Activated CD4-positive, alpha-beta T cell treated with anti-CD3 and anti-CD28 coated beads, Interleukin-2, amount 50 U/mL, for 4 hours (primary cell): Measurements from ENCODE around the gene FHL3.
A peak's percentile ranks its signal among the peaks of the same experiment; 100 is the strongest.
"Not testable (repeated sequence)": the region's sequence is repeated elsewhere in the genome, so short reads cannot be mapped to it uniquely, and the experiment has no call there.

ENCODE experiments used
- DNase-seq, 2 experiments: peaks; one replicate each; pipeline ENCODE4 v3.0.0-alpha.2; 2020

FHL3 gene

GRCh38 chr1:38034871-38035270, 29.6 kb upstream of the FHL3 start:
- DNase-seq: no peak

- not testable (repeated sequence) for DNase-seq
Measured at GRCh38 chr1:38032992-38033391, 27.7 kb upstream of the FHL3 start.

- DNase-seq: no peak
Measured at GRCh38 chr1:38031513-38031866, 26.2 kb upstream of the FHL3 start.

GRCh38 chr1:38030596-38031512, 25.5 kb upstream of the FHL3 start:
- no peak for DNase-seq

DNA sequence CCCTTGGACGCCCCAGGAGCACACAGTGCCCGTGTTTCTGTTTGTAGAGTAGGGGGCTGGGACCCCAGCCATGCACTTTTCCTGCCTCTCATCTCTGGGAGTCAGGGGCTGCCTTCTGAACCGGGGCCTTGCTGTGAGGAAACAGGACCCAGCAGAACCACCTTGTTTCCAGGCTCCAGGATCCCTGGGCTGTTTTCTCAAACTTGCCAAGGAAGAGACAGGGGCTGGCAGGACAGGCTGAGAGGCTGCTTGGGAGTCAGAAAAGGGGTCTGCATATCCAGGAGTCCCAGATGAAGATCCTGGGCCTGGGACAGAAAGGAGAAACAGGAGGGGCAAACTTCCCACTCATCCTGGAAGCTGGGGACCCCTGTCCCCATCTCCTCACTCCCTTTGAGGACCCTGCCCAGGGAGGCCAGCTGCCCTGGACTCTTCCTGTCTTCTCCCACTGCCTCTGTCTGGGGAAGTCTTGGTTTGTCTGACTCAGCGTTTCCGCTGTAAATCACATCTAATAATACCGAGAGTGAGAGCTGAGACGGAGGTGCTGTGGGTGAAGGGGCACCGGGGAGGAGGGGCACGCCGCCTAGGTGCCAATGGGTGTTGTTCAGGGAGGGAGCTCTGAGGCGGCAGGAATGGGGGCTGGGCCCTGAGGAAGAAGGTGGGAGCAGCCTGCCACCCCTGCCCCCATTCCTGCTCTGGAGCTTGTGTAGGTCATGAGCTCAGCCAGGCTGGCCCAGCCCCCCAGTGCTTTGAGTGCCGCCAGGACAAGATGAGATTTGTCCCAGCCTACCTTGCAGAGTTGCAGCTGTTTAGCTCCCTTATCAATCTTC, 24.6 kb upstream of the FHL3 start:
- peak; percentile 43 to 45 for DNase-seq

GRCh38 chr1:38029081-38029681, 23.9 kb upstream of the FHL3 start:
- DNase-seq: no peak

GRCh38 chr1:38028671-38029070, 23.4 kb upstream of the FHL3 start:
- no peak for DNase-seq

DNA sequence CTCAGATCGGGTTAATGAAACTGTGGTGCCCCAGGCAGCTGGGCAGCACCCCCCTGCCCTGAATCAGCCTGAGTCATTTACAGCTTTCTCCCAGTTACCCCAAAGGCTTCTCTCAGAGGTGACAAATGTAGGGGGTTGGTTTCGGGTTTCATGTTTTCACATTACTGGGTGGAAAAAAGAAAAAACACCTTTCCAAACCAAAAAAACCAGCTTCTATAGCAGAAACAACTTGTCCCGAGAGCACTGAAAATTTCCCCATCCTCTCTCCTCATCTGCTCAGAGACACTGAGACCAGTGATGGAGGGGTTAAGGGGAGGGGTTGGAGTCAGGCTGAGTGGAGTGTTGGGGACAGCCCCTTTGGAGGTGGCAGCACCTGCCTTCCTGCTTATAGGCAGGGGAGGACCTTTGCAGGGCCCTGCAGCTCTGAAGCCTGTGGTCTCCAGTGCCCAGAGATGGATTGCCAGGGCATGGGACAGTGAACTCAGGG, 22.8 kb upstream of the FHL3 start:
- no peak for DNase-seq

DNA sequence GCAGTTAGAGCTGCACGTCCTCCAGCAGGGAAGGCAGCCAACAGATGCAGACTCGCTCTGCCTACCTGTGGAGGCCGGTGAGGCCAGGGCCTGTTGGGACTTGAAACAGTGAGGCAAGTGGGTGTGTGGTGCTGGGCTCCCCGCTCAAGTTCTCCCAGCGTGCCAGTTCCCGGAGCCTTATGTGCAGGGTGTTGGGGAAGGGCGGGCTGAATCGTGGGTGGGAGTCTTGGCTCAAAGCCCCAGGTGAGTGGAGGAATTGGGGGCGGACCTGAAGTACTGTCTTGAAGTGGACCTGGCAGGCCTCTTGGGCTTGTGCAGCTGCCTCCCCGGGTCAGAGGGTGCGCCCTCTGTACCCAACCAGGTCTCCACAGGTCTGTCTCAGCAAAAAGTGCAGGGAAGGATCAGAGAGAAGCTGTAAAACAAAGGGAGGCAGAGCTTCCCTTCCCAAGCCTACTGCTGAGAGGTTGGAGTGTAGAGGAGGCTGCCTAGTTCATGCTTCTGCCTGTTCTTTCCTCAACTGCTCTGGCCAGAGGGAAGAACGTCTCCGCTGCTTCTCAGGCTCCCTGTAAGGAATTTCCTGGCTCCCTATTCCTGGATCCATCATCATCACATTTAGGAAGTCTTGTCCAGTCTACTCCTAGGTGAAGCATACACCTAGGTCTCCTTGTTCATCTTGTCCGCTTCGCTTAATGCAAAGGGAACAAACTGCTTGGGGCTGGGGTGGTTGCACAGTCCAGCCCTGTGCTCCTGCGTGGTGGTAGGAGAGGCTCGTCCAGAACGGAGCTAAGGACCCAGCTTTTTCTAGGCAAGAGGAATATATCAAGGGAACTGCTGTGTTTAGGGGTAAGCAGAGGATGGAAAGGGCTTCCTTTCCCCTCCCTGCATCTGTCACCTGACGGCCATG, 22.1 kb upstream of the FHL3 start:
- no peak for DNase-seq

GRCh38 chr1:38026592-38027200, 21.4 kb upstream of the FHL3 start:
- no peak for DNase-seq

DNA sequence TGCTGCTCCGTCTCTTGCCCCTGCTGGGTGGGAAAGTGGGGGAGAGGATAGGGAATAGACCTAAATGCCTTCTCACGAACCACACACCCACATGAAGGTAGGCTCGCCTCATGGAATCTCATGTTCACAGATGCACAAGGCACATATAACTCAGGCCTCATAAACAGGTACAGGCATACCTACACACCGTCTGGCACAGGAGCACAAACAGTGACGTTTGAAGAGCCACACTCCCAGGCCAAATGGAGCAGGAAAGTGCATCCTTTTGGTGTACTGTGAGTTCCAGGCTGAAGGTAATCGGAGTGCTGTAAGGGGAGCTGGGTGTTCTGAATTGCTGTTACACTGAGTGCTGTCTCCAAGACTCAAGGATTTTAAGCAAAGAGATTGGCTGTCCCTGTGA, 20.4 kb upstream of the FHL3 start:
- no peak for DNase-seq

- DNase-seq: no peak
Measured at GRCh38 chr1:38025233-38025632, 19.9 kb upstream of the FHL3 start.

DNA sequence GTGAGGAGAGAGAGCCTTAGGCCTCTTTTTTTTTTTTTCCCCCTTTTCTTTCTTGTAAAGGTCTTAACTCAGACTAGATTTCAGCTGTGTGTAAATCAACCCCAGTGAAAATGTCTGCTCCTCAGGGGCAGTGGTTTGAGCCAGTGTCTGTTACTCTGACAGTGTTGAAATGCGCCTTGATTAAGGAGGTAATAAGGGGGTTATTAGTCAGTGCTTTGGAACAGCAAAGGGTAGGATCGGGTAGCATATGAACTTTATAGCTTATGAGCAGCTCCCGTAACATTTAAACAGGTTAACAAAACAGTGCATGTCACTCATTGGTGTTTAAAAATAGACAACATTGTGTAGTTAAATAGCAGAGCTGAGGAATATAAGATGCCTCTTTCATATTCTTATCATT, 17.5 kb upstream of the FHL3 start:
- DNase-seq: no peak

DNA sequence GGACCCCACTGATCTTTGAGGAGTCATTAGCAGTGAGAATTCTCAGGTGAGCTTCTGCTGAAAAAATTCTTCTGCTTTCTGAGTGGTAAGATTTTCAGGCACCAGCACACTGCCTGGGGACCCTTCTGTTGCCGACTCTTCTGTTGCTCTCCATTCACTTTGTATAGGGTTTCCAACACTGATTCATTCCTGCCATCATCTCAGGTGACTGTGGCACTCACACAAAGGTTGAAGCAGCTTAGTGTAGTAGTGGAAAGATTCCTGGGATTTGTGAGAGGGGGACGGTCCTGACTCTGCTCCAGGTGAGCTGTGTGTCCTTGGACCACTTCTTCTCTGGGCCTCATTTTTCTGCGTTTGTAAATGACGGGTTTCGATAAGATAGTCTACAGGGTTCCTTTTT, 16.7 kb upstream of the FHL3 start:
- DNase-seq: no peak

DNA sequence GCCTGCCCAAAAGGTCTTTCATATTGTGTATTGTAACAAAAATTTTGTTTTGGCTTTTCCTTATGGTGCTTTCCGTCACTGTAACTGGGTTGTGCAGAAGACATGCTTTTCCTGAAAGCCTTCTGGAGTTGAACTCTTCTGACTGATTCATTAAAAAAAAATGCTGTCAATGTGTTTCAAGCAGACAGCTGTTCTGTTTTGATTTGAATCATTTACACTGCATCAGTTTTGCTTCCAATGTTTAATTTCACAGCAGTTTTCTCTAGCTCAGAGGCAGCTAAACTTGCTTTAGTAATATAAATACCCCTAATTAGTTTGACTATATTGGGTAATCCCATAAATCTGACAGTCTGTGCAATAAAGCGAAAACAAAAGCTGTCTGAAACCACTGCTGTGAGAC, 15.1 kb upstream of the FHL3 start:
- DNase-seq: no peak

- no peak for DNase-seq
Measured at GRCh38 chr1:38018864-38019343, 13.6 kb upstream of the FHL3 start.

DNA sequence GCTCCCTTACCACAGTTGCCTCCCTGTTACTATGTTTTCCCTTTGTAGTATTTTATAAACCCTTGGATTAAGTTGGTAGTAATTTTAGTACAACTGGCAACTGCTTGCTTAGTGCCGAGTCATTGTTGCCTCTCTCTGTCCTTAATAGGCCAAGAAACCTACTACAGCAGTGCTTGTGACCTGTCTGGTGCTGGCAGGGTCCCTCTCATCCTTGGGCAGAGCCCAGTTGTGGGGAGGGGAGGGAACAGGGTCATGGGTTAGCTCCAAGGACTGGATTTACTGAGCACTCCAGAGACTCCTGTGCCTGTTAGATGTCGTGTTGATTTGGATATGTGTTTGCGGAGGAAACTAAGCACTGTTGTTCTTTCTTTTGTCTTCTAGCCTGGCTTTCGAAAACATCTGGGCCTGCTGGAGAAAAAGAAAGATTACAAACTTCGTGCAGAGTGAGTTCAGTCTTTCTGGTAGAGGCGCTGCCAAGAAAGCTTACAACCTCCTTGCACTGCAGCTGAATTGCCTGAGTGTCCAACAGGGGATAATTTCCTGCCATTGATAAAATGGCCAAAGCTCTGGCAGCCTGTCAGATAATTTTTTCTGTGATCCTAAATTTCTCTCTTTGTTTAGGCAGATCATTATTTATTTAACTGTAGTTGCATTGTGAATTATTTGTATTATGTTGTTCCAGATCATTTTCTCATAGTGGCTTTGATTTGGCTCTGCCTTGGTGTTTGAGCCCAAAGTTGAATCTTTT, 10.8 kb upstream of the FHL3 start:
- DNase-seq: no peak

DNA sequence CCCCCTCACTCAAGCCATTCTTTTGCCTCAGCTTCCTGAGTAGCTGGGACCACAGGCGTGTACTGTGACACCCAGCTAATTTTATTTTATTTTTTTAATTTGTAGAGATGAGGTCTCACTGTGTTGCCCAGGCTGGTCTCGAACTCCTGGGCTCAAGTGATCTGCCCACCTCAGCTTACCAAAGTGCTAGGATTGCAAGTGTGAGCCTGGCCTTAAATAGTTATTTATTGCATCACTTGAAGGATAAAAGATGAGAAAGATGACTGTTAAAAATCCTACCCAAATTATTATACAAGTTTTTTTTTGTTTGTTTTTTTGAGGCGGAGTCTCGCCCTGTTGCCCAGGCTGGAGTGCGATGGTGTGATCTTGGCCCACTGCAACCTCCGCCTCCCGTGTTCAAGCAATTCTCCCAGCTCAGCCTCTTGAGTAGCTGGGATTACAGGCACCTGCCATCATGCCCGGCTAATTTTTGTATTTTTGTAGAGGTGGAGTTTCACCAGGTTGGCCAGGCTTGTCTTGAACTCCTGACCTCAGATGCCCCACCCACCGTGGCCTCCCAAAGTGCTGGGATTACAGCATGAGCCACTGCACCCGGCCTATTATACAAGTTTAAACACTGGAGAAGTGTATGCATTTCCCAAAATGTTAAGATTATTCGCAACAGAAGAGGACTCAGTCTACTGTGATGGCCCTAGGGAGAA, 9.6 kb upstream of the FHL3 start:
- DNase-seq: no peak

DNA sequence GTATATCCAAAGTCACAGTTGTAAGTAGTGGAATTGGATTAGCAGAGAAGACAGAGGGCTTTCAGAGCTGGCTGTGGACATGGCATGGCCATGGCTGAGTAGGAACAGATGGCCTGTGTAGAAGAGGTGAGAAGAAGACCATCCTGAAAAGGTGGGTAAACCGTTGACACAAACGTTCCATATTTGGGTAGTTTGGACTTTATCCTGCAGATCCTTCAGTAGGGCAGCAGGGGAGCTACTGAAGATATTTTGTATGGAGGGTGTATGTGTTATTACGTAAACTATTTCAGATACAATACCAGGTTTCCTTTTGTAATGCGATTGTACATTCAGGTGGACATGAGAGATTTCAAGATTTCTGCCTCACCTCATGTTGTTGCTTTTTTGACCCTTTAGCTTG, 8.9 kb upstream of the FHL3 start:
- no peak for DNase-seq

DNA sequence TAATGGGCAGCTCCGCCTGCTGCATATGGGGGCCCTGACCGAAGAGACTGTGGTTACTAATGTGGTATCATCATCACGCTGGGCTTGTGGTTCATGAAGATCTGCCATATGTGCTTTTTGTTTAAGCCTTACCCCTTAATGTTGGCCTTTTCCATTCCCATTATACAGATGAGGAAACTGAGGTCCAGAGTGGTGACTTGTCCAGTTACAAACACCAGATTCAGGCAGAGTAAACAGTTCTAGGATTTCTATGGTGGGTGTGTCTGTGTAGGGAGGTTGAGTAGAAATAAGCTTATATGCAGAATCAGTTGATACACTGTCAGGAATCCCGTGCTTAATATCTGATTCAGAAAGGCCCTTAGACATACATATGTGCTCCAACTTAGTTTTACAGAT, 7.9 kb upstream of the FHL3 start:
- no peak for DNase-seq
